Fibroblast of skin of abdomen (primary cell): ENCODE results near the gene WDR31. TPM values are rescaled to one million over a fixed set of nuclear protein-coding genes. Genes with fewer than 3 reads are reported as not detected.
"Not testable (repeated sequence)": the region's sequence is repeated elsewhere in the genome, so short reads cannot be mapped to it uniquely, and the experiment has no call there.

ENCODE experiments used
- DNase-seq: peaks from one replicate; pipeline ENCODE4 v3.0.0-alpha.2; 2013
- polyA plus RNA-seq, 2 experiments: library from polyadenylated mRNA; unstranded; fragments of 120-200 nt; gene quantifications; one replicate each; pipeline ENCODE4 v1.2.1, GENCODE V29; 2013; ENCODE audit not compliant: insufficient read length in 2 of 2

Gene WDR31
- polyA plus RNA-seq (2013, experiment 1 of 2; ENCODE audit: insufficient read length) = 2.0 TPM
- polyA plus RNA-seq (2013, experiment 2 of 2; ENCODE audit: insufficient read length) = 1.6 TPM

DNA sequence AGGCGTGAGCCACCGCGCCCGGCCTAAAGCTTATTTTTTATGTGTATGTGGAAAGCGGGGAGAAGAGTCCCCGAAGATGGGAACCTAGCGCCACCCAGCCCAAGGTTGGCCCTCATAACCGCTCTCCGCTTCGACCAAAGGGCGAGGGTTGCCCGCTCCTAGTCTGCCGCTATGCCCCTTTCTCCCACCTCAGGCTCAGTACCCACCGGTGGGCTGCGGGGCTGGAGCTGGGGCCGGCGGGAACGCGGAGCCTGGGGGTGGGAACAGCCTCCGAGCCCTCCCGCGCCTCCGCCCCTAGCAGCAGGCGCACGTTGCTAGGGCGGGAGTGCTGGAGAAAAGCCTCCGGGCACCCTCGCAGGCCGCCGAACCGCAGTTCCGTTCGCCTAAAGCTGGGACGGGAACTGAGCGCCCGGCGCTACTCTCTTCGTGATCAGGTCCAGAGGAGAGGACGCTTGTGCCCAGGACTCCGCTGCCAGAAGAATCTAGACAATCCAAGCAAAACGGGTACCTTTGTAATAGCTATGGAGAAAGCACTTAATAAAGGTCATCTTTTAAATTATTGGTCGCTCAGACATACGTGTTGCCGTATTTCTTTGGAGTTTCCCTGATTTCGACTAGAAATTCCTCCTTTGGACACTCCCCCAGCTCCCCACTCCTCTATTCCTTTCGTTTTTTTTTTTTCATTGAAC, at the start of gene WDR31:
Gene WDR31 (minus strand): TSS at position 265 of the 689 bp plus-strand sequence. CDS start 8,253 bp downstream, outside the sequence.
- DNase-seq = peak; percentile 87

- no peak for DNase-seq
Observed at GRCh38 chr9:113389451-113389850, 49.4 kb upstream of the WDR31 start.

- no peak for DNase-seq
Observed at GRCh38 chr9:113388833-113389232, 48.8 kb upstream of the WDR31 start.

DNA sequence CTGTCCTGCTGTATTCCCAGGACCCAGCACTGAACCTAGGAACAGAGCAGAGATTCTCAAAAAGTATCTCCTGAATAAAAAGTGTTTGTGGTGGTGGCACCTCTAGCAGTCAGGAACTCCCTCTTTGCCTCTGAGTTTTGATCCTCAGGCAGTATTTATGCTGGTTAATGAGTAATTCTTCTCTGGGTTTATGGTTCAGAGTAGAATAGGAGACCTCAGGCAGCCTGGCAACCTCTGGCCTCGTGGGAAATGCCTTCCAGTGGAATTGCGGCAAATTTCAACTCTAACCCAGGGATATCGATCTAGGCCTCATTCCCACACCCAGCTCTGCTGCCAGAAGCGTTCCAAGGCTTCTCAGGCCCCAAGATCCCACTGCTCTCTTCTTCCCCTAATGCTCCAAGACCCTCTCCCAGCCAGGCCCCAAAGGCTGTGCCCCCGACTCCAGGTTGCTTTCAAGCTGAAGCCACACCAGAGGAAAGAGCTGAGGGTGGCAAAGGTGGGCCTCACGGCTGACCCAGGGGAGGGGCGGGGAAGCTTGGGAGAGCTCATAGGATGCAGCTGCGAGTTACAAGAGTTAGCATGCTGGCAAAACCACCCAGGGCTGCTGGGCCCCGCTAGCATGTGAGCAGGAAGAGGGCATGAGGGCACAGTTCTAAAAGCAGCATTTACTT, 47.6 kb upstream of the WDR31 start:
- DNase-seq = no peak

DNA sequence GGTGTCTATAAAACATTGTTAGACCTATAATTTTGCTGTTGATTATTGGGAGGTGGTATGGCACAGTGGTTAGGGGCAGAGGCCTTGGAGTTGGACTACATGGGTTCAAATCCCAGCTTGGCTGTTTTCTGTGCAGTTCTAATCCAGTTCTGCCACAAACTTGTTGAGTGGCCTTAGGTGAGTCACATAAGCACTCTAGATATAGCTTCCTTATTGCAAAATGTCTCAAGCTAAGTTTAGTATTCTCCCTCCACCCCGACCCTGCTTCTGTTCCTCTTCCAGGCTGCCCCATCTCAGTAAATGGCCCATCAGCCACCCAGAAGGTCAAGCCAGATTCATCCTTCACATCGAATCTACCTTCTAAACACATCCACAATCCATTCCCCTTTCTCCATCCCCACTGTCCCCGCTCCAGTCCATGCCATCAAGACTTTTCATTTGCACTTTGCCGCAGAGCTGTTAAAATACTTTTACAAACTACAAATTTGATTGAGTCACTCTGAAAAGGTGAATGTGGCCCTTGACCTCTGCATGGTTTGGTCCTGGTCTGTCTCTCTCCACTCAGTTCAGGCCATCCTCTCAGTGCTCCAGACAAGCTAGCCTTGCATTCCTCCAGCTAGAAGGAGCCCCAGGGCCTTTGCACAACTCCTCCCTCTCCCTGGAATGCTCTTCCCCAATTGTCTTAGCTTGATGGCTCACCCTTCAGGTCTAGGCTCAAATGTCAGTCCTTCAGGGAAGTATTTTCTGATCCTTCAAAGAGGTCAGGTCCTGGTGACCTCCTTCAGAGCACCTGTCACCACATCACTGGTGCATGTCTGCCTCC, 46.7 kb upstream of the WDR31 start:
- DNase-seq = no peak

DNA sequence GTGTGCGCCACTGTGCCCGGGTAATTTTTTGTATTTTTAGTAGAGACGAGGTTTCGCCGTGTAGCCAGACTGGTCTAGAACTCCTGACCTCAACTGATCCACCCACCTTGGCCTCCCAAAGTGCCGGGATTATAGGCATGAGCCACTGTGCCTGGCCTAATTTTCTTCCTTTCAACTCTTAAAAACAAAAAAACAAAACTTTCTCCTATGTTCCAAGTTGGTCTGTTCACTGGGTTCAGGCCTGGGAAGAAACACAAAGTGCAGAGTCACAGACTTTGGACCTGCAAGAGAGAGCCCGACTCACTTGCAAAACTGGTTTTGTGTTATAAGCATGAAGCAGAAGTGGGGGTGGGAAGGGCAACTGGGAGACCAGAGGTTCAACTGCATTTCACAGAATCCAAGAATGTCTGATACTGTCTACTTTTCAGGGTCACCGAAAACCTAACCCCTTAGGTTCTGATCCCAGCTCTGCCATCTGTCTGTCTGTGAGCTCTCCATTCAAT, 41.9 kb upstream of the WDR31 start:
- DNase-seq = no peak

- DNase-seq = not testable (repeated sequence)
Observed at GRCh38 chr9:113381441-113381840, 41.4 kb upstream of the WDR31 start.

DNA sequence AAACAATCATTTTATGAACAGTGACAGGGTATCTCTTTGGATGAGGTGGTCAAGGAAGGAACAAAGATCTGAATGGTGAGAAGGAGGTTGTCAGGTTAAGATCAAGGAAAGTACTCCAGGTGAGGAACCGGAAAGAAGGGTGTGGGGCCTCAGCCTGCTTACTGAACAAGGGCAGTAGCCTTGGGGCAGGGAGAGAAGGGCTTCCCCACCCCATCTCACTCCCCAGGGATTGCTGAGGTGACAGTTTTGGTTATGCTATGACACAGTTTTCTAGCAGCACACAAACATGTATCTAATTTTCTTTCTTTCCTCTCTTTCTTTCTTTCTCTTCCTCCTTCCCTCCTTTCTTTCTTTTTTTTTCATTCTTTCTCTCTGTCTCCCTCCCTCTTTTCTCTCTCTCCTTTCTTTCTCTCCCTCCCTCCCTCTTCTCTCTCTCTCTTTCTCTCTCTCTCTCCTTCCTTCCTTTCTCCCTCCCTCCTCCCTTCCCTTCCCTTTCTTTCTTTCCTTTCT, 40.8 kb upstream of the WDR31 start:
- no peak for DNase-seq

- DNase-seq = not testable (repeated sequence)
Observed at GRCh38 chr9:113379829-113380210, 39.7 kb upstream of the WDR31 start.

DNA sequence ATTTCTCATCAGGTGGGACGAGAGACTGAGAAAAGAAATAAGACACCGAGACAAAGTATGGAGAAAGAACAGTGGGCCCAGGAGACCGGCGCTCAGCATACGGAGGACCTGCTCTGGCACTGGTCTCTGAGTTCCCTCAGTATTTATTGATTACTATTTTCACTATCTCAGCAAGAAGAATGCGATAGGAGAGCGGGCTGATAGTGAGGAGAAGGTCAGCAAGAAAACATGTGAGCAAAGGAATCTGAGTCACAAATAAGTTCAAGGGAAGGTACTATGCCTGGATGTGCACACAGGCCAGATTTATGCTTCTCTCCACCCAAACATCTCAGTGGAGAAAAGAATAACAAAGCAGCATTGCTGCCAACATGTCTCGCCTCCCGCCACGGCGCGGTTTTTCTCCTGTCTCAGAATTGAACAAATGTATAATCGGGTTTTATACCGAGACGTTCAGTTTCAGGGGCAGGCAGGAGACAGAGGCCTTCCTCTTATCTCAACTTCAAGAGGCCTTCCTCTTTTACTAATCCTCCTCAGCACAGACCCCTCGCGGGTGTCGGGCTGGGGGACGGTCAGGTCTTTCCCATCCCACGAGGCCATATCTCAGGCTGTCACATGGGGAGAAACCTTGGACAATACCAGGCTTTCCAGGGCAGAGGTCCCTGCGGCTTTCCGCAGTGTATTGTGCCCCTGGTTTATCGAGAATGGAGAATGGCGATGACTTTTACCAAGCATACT, 39.2 kb upstream of the WDR31 start:
- DNase-seq = not testable (repeated sequence)

GRCh38 chr9:113376634-113377567, 36.8 kb upstream of the WDR31 start, which contains the start of gene HDHD3:
Gene HDHD3 (minus strand): TSS chr9:113376986. CDS start chr9:113374354, 2,632 bp downstream.
- DNase-seq = peak; percentile 71

DNA sequence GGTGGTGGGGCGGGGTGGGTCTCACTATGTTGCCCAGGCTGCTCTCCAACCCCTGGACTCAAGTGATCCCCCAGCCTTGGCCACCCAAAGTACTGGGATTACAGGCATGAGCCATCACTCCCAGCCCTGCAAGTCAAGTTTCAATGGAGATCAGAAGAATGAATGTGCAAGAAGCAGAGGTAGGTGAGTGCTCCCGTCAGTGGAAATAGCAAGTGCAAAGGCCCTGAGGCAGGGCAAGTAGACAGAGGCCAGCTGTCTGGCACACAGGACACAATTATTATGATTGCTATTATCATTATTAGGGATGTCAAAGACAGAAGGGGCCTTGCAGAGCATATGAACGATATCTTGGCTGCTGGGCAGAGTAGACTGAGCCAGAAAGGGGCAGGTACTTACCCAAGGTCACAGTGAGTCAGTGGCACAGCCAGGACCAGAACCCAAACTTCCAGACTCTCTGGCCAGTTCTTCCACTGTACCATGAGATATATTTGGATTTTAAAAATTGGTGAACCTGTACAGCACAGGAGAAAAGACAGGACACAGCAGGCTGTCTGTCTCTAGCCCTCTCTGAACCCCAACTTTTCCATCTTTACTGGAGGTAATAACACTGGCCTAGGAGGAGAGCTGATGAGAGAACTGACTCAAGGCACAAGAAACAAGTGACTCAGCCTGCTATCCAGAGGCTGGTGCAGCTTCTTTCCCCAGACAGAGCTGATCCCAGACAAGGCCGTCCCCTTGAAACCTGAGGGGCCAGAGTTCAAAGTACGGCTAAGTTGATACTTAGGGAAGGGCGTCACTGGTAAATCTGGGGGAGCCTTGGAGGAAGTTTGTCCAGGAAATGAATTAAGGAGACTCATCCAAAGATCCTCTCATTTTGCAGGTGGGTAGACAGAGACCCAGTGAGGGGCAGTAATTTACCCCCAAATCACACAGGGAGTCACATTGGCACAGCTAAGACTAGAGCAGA, 35.3 kb upstream of the WDR31 start:
- no peak for DNase-seq

DNA sequence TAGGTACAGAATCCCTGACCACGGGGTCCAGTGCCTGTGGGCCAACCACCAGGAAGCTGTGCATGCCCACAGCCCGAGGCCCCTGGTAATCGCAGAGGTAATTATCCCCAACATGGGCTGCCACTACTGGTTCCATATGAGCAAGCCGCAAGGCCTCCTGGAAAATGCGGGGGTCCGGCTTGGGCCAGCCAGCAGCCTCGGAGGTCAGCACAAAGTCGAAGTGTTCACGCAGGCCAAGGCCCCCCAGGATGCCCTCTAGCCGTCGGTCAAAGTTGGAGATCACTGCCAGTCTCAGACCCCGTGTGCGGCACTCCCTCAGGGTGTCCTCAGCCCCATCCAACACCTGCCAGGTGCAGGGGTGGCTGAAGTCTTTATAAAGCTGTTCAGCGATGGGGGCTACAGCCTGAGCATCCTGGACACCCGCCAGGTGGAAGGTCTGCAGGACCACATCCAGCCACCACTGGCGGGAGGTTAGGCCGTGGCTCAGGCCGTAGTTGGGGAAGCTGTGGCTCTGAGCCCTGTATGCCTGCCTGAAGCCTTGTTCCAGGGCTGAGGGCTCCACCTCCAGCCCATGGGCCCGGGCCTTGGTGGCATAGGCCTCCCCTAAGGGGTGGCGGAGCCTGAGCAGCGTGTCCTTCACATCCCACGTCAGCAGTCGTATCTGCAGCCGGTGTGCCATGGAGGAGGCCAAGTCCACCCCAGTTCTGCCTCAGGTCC, 33.8 kb upstream of the WDR31 start:
- DNase-seq = no peak

DNA sequence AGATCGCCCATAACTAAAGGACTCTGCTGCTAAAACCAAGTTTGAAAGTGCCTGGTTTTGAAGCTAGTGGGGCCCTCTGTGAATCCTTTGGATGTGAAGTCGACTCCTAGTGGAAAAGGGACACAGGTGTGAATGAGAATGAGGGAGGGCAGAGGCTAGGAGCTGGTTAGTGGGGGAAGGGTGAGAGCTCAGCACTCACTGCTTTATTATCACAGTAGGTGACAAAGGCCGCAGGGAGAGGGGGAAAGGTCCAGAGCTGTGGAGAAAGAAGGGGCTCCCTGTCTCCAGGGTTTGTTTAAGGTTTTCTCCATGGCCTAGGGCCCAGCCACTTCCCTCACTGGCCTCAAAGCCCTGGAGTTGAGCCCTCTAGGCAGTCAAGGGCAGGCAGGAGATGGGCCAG, 33.2 kb upstream of the WDR31 start:
- DNase-seq = no peak

DNA sequence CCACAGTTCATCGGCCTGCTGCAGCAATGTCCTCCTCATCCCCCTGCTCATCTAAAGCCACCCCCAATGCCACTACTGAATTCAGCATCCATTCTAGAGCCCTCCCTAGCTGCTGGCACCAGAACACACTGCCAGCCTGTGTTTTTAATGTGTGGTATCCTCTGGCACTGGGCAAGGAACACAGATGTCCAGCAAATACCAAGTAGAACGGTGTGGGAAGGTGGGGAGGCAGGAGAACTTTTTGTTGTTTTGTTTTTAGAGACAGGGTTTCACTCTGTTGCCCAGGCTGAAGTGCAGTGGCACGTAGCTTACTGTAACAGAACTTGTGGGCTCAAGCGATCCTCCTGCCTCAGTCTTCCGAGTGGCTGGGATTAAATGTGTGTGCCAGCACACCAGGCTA, 32.0 kb upstream of the WDR31 start:
- DNase-seq = no peak

DNA sequence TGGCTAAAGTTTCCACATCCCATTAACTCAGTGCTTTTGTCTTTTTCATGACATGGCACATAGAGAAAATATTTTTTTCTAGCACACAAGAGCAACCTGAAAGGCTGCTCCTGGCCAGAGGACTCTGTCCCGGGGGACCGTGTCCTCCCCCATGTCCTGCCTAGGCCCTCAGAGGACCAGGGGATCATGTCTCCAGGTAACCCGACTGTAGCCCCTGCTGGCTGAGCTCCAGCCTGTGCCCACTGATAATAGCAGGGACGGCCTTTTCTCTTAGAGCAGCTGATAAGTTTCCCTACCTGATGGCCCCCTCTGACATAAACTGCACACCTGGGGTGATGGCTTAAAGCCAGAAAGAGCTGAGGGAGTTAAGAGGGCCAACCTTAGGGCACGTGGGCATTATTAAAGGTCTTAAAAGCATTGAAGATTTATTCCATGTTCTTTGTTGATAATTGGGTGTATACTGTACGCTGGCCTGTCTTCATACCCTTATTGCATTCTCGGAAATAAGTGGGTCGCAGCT, 30.8 kb upstream of the WDR31 start:
- DNase-seq = no peak

GRCh38 chr9:113369855-113370140, 29.7 kb upstream of the WDR31 start:
- DNase-seq = no peak

DNA sequence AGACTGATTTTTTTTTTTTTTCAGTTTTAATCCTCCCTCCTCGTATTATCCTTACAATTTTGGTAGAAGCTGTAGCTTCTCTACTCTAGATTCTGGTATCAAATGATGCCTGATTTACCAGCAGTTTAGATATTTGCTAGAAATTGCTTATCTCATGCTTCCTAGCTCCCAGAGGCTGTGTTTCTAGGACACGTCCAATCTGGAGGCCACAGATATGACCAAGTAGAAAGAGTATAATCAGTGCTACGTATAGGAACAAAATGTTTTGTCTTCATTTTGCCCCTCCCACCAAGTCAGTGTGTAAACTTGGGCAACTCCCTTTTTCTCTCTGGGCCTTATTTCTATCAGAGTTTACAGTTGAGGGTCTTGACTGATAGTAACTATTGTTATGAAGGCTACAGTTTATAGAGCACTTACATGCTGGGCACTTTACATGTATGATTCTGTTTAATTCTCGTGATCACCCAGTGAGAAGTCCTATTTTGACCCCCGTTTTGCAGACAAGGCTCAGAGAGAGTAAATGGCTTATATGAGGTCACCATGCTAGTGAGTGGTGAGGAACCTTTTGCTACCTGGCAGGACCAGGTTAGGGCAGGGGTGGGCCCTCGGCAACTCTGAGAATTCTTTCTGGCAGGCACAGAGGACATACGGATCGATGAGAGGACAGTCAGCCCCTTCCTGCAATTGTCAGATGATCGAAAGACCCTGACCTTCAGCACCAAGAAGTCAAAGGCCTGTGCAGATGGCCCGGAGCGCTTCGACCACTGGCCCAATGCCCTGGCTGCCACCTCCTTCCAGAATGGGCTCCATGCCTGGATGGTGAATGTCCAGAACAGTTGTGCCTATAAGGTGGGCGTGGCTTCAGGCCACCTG, 29.1 kb upstream of the WDR31 start:
- DNase-seq = no peak
